Panc1 (cell line): ENCODE results near the gene LIN7C. TPM values are rescaled to one million over a fixed set of nuclear protein-coding genes. Genes with fewer than 3 reads are reported as not detected.

Source experiments
- ATAC-seq: fragments of 200-7000 bp; cut with Tn5 transposase; 2 replicates; pipeline ENCODE4 v1.9.1; 2020; ENCODE audit warnings: mild to moderate bottlenecking, moderate library complexity
- BruUV-seq: library from RNA; stranded (reverse); fragments of 400-500 nt; replicated peaks from 2 replicates; lab custom pipeline; 2021; lab: Mats Ljungman, UMichigan
- CTCF ChIA-PET: fragments of 300-600 bp; sonication (Branson Sonifier 250); formaldehyde crosslinking; loops from one replicate; lab custom pipeline; 2022; ENCODE audit warnings: antibody characterized with exemption; lab: Charles Lee
- POLR2A ChIA-PET: fragments of 300-600 bp; sonication (Branson Sonifier 250); formaldehyde crosslinking; loops from one replicate; lab custom pipeline; 2022; ENCODE audit warnings: antibody characterized with exemption; lab: Charles Lee
- DNase-seq: peaks from one replicate; pipeline ENCODE4 v3.0.0-alpha.2; 2010; ENCODE audit warnings: low read depth, low spot score
- H3K27ac ChIP-seq: 2 replicates; pipeline ENCODE4 v1.5.1; 2011; ENCODE audit warnings: mild to moderate bottlenecking, low read length, inconsistent platforms
- H3K27me3 ChIP-seq: fragments of 200-500 bp; sonication (Bioruptor generic); 2 replicates; pipeline ENCODE4 v1.6.0; 2014; ENCODE audit warnings: low read length, inconsistent platforms; ENCODE audit not compliant: control insufficient read depth, insufficient read depth
- H3K36me3 ChIP-seq: fragments of 200-500 bp; sonication (Bioruptor generic); 2 replicates; pipeline ENCODE4 v1.5.1; 2014; ENCODE audit warnings: inconsistent platforms, mild to moderate bottlenecking, low read length, moderate library complexity; ENCODE audit not compliant: control insufficient read depth, insufficient read depth
- H3K4me1 ChIP-seq: 2 replicates; pipeline ENCODE4 v1.5.1; 2011; ENCODE audit warnings: inconsistent platforms, mild to moderate bottlenecking, low read length, moderate library complexity; ENCODE audit not compliant: control insufficient read depth, insufficient read depth
- H3K4me3 ChIP-seq, 2 experiments: 2 replicates each; pipeline ENCODE4 v1.5.1; 2011 to 2012; ENCODE audit warnings: low read depth in 2 of 2, low read length in 2 of 2, mild to moderate bottlenecking in 2 of 2, inconsistent platforms in 1 of 2, moderate library complexity in 1 of 2
- H3K9me3 ChIP-seq: fragments of 200-500 bp; sonication (Bioruptor generic); 2 replicates; pipeline ENCODE4 v1.5.1; 2014; ENCODE audit warnings: low read depth, mild to moderate bottlenecking, inconsistent platforms, low read length, moderate library complexity; ENCODE audit not compliant: control insufficient read depth, insufficient read depth
- CTCF ChIP-seq: fragments of 450-650 bp; IDR thresholded peaks from 2 replicates; pipeline ENCODE4 v1.5.1; 2017; ENCODE audit warnings: mild to moderate bottlenecking
- POLR2AphosphoS5 ChIP-seq: IDR thresholded peaks from 2 replicates; pipeline ENCODE4 v1.6.1; 2012; ENCODE audit warnings: mild to moderate bottlenecking, low read depth, low read length, moderate library complexity
- REST ChIP-seq, 2 experiments: IDR thresholded peaks; 2 replicates each; pipeline ENCODE4 v1.6.1; 2011 to 2012; ENCODE audit warnings: low read depth in 2 of 2, control low read depth in 1 of 2, low read length in 1 of 2, mild to moderate bottlenecking in 1 of 2, moderate library complexity in 1 of 2; ENCODE audit not compliant: insufficient read depth in 1 of 2
- SIN3A ChIP-seq: IDR thresholded peaks from 2 replicates; pipeline ENCODE4 v1.6.1; 2012; ENCODE audit warnings: low read depth, mild to moderate bottlenecking, low read length, moderate library complexity, borderline replicate concordance; ENCODE audit not compliant: insufficient read depth
- TCF7L2 ChIP-seq: IDR thresholded peaks from 2 replicates; pipeline ENCODE4 v1.6.1; 2011; ENCODE audit warnings: mild to moderate bottlenecking, low read depth, low read length, inconsistent platforms
- in situ Hi-C: cut with HindIII; loops from 2 replicates; pipeline ENCODE4 v1.10.0; 2016; ENCODE audit warnings: low sequenced_read_pairs, low pct_unique_long_range_greater_than_20kb
- intact Hi-C: fragments of 100-400 bp; cut with micrococcal nuclease; formaldehyde crosslinking; loops from one replicate; pipeline ENCODE4 v1.10.0; 2022; ENCODE audit not compliant: unreplicated experiment
- total RNA-seq: library from RNA; stranded (reverse); gene quantifications from one replicate; pipeline ENCODE4 v1.2.1, GENCODE V29; 2021; ENCODE audit not compliant: unreplicated experiment

LIN7C gene
- total RNA-seq, 1 experiment from 2014 or later, result 44.2 TPM

GRCh38 chr11:27464289-27464696 is 42.3 kb downstream of the LIN7C start:
- Histone ChIP-seq H3K27me3 (no peaks in the 10 kb centered on the region), H3K9me3 (no peaks in the 10 kb centered on the region), H3K4me1 (peaks cover 57% of the 10 kb centered on the region), H3K27ac (peak overlapping the region; percentile 79), H3K4me3 (peak overlapping the region; percentile 0 to 14; a peak in 3 of 4 replicates), H3K36me3 (no peaks in the 10 kb centered on the region)
- CTCF ChIA-PET, result no interaction called here
- POLR2A ChIA-PET, result interaction anchor here (0.7 to 1.0 kb wide), 3 partner anchors 8 to 69 kb away, joined by 3 to 15 read pairs (median 3); partner anchors contain the start of gene LGR4
- intact Hi-C loops, result no loop called here
- TF ChIP-seq TCF7L2 (peak; percentile 50; the same call in 1 of the 2 replicates), SIN3A (no peak), POLR2AphosphoS5 (0 out of 2 replicates have a peak, but pooled peaks have one; percentile 20)
- BruUV-seq, result no TSS peak
- peak; percentile 79 for ATAC-seq
- in situ Hi-C loops, result no loop called here
- DNase-seq, result no peak

GRCh38 chr11:27462543-27462942 is 44.0 kb downstream of the LIN7C start:
- Histone ChIP-seq H3K27ac (peak overlapping the region; percentile 60), H3K9me3 (no peaks in the 10 kb centered on the region), H3K4me3 (no peak overlapping the region), H3K27me3 (no peaks in the 10 kb centered on the region), H3K36me3 (no peaks in the 10 kb centered on the region), H3K4me1 (peaks cover 47% of the 10 kb centered on the region)
- ATAC-seq, result no peak
- ChIA-PET POLR2A (interaction anchor here (0.6 kb wide), 1 partner anchor 20 kb away, joined by 3 read pairs; no protein-coding TSS in a partner anchor), CTCF (no interaction called here)
- BruUV-seq, result no TSS peak
- no peak for TF ChIP-seq TCF7L2
- TF ChIP-seq POLR2AphosphoS5, result no peak
- TF ChIP-seq CTCF, result no peak
- no peak for TF ChIP-seq REST (IDR thresholded peaks at IDR 0.05; ENCODE audit: insufficient read depth in 1 of 2, low read depth in 2 of 2, low read length in 1 of 2)
- TF ChIP-seq SIN3A, result no peak
- in situ Hi-C loops, result no loop called here
- intact Hi-C loops, result no loop called here
- no peak for DNase-seq
